ENCODE results near the gene KIAA1328.
"Not testable (repeated sequence)": the region's sequence is repeated elsewhere in the genome, so short reads cannot be mapped to it uniquely, and the experiment has no call there.

The KIAA1328 gene

DNA sequence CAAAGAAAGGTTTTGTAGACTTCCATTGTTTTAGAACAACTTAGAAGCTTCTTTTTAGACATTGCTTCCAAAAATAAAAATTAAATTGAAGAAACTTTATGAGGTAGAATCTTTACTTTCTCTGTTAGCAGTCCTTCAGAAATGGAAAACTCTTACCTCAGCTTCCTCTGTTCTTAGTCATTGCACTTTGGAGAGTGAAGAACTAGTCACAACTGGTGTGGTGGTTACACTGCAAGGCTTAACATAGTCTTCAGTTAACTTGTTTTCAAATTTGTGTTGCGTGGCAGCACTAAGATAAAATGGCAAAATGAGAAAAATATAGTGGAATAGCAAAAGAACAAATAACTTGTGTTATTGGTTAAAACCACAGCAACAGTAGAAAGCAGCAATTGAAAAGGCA, 332.6 kb downstream of the KIAA1328 start:
- DNase-seq = no peak

DNA sequence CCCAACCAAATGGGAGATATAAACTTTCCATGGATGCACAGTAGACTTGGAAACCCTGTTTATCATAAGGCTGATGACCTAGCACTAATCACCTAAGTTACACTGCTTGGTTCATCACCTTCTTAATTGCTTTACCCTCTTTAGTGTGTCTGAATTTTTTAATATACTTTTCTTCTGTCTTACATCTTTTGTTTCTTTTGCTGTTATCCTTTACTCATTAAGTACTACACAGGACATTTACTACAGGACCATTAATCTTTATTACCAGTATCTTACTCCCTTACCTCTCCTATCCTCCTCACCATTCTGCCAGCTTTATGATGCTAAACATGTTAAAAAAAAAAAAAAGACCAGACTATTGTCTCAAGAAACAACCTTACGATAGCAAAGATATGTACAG, 333.6 kb downstream of the KIAA1328 start:
- no peak for DNase-seq

DNA sequence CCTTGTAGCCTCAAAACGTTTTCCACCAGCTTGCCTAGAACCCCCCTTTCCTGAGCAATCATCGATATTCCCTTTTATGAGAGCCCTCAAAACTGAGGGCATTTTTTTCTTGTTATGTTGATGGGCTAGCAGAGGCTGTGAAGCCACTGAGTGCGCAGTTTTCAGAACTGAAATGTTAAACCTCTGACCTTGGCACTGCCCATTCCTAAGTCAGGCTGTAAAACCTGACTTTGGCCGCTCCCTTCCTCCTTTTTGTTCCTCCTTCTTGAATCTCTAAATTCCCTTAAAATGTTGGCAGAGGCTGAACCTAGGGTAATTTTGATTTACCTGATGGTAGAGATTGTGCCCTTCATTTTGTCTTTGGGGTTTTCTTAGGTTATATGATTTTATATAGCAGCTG, 334.2 kb downstream of the KIAA1328 start:
- DNase-seq = no peak

DNA sequence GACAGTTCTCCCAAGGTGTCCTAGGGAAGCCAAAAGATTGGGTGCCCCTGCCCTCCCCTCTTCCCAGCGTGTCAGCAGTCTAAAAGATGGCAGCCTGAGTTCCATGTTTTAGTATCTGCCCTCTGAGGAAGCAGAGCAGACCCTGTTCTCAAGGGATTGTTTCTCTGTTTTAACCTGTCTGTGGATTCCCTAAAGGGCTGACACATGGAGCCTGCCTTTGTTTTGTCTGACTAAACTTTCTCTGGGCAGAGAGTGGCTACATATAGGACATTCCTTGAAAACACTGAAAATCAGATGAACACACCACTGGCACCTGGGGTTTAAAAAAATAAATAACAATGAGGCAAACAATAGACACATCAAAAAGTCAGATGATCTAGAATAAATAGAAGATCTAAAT, 337.6 kb downstream of the KIAA1328 start:
- no peak for DNase-seq

GRCh38 chr18:37166966-37167365, 338.0 kb downstream of the KIAA1328 start:
- DNase-seq = not testable (repeated sequence)

GRCh38 chr18:37170984-37171383, 342.1 kb downstream of the KIAA1328 start:
- DNase-seq = no peak

GRCh38 chr18:37173384-37173783, 344.5 kb downstream of the KIAA1328 start:
- DNase-seq = no peak

DNA sequence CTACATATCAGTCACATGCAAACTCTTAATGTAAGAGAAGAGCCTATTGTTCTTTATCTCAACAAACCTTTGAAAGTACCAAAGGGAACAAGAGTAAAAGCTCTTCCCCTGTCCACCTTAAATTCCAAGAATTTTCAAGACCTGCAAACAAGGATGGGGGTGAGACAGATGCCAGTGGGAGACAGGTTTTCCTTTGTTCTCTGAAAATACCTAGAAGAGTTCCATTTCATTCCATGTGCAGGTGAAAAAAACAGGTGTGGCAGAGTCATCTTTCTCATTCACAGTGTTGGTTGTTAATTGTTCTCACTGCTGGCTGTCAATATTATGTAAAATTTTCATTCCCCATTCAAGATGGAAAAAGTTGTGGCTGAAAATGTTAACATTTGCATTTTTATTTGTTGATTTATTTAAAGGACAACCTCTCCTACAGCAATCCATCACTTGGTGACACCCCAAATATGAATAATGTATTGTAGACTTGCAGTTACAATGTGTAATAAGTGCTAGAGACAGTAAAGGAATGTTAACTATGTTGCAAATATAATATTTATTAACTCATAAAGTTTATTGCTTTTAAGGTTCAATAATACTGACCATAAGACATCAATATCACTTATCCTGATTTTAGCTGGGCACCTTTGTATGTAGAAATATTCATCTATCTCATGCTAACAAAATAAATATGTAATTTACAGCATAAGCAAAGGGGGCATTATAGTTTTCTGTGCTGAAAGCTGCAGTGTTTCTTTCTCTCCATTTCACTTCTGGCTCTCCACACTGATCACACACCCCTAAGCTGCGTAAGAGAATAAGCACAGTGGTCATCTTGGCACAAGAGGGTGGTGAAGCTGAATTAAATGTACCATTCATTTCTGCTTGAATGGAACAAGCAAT, 347.0 kb downstream of the KIAA1328 start:
- no peak for DNase-seq

- DNase-seq = no peak
Measured at GRCh38 chr18:37176621-37176934, 347.7 kb downstream of the KIAA1328 start.

DNA sequence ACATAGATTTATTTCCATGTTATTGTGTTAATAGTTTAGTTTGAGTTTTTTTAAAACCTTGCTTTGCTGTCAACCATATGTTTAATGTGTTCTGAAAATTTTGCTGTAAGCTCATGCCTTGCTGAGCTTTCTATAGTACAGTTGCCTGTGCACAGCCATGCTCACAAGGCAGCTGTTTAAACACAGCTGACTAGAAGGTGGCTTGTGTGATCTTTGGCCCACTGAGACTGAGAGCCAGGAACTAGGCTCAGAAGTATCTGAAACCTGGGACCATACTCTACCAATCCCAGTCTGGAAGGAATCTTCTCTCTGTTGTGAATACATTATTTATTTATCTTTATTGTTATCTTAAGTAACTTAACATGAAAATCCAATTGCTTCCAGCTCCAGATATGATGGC, 350.5 kb downstream of the KIAA1328 start:
- no peak for DNase-seq

- no peak for DNase-seq
Measured at GRCh38 chr18:37180086-37180485, 351.2 kb downstream of the KIAA1328 start.

GRCh38 chr18:37182340-37183135, 353.6 kb downstream of the KIAA1328 start:
- no peak for DNase-seq

DNA sequence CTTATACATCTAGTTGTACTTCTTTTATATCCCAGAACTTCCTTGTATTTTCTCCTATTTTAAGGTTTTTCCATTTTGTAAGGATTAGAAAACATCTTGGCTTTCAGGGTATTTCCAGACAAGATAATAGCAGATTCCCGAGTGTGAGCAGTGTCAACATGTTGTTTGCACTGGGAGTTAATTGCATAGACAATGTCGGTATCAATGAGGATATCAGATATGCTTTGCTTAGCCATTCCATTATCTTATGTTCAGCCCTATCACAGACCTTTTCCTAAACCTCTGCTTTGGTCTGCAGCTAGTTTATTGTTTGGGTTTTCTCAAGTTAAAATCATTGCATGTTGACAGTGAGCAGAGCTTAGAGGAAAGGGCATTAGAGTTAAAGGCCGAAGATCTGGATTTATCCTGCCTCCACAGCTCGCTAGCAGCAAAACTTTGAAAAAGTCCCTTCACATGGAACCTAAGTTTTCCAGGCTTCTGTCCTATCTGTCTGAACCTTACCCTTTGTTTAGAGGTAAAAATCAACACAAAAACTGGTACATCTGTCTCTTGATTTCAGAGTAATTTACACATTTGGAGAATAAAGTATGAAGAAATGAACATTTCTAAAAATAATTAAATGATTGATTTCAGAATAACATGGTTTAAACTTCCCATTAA, 355.4 kb downstream of the KIAA1328 start:
- no peak for DNase-seq

GRCh38 chr18:37188016-37188791, 359.3 kb downstream of the KIAA1328 start:
- DNase-seq = no peak

GRCh38 chr18:37199741-37200140, 370.8 kb downstream of the KIAA1328 start:
- no peak for DNase-seq

DNA sequence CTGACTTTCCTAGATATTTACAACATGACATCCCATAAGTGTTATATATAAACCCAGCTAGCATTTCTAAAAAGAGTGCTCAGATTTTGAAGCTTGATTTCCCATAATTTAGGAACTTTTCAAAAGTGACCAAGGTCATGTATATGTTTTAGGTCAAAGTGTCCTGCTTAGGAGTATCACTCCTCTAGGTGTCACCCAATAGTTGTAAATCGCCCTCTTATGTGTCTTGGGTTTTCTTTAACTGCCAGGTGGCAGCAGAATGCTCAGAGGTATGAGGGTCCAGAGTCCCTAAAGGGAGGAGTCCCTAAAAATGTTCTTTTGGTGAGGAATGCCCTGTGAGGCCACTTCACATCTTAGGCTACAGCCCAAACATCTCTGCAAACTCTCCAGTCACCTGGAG, 378.4 kb downstream of the KIAA1328 start:
- no peak for DNase-seq

DNA sequence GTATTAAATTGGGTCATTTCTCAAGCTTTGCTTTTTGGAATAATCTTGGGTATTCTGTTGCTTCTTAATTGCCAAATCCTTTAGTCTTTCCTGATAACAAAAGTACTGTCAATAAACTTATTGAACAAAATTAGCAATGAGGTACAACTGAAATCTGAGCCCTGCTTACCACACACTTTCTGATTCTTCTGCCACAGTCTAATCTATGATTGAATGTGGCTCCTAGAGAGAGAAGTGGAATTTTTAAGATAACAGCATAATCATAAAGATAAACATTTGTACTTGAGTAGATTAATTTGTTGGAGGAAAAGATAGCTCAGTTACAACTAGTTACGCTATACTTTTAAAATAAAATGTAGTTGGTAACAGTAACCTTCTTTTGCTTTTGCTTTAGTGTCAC, 381.9 kb downstream of the KIAA1328 start:
- DNase-seq = no peak

- no peak for DNase-seq
Measured at GRCh38 chr18:37218022-37218590, 389.2 kb downstream of the KIAA1328 start.

GRCh38 chr18:37219257-37219656, 390.3 kb downstream of the KIAA1328 start:
- no peak for DNase-seq

GRCh38 chr18:37222354-37222998, 393.5 kb downstream of the KIAA1328 start:
- DNase-seq = no peak

- DNase-seq = no peak
Measured at GRCh38 chr18:37222999-37223378, 394.1 kb downstream of the KIAA1328 start.

DNA sequence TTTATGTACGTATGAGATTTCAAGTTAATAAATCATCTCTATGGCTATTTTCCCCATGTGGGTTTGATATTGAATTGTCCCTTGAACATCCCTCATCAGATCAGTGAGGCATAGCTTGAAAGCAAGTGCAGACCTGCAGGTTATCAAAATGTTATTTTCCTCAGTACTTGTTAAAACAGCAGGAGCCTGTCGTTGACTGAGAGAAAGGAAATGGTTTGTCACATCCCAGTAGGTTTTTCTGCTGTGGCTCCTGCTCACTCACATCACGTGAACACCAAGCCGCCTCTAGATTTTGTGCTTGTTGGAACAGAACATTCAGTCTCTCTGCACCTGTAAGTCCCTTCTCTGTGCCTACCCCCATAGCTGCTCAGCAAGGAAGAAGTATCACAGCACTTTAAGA, 396.4 kb downstream of the KIAA1328 start:
- DNase-seq = no peak
